K562 (cell line): ENCODE measurements around the gene AQP9. TPM values are rescaled to one million over a fixed set of nuclear protein-coding genes. Genes with fewer than 3 reads are reported as not detected.
A peak's percentile ranks its signal among the peaks of the same experiment; 100 is the strongest.

Experiments used
- ATAC-seq: fragments of 200-7000 bp; cut with Tn5 transposase; 3 replicates; pipeline ENCODE4 v1.9.1; 2020; ENCODE audit warnings: moderate library complexity
- BruUV-seq: library from RNA; stranded (reverse); fragments of 400-500 nt; replicated peaks from 2 replicates; lab custom pipeline; 2021; lab: Mats Ljungman, UMichigan
- CTCF ChIA-PET: fragments of 300-600 bp; formaldehyde crosslinking; extraction: SDS; loops from one replicate; lab custom pipeline; 2021; ENCODE audit warnings: low intra/inter-chr PET ratio; lab: Yijun Ruan, JAX
- POLR2A ChIA-PET: fragments of 300-600, 350-650 bp; sonication (Branson Sonifier 250); formaldehyde crosslinking; extraction: SDS; loops from one replicate; lab custom pipeline; 2021; ENCODE audit warnings: antibody characterized with exemption, inconsistent platforms; lab: Yijun Ruan, JAX
- DNase-seq, 4 experiments: peaks; one replicate each; pipeline versions ENCODE4 v3.0.0 to v3.0.0-alpha.2; 2011 to 2018; ENCODE audit warnings: low spot score in 3 of 4, mixed read lengths in 3 of 4; ENCODE audit errors: extremely low read depth in 1 of 4
- FAIRE-seq: peaks from 2 replicates; lab custom pipeline; 2011; peaks lifted over from hg19 to GRCh38; lab: Jason Lieb, UNC
- H2AFZ ChIP-seq: 2 replicates; pipeline ENCODE4 v1.6.0; 2011; ENCODE audit warnings: low read depth, low read length, control low read depth, inconsistent platforms
- H3K27ac ChIP-seq: fragments of 200-600 bp; 3 replicates; pipeline ENCODE4 v1.8.0; 2011; ENCODE audit warnings: low read depth, mild to moderate bottlenecking, control low read depth, inconsistent platforms, low read length, moderate library complexity, mixed read lengths; ENCODE audit errors: extremely low read depth
- H3K27me3 ChIP-seq, 2 experiments: fragments of 300-600 bp in 1 of 2; 2 replicates in 1 of 2; 3 replicates in 1 of 2; pipeline versions ENCODE4 v1.6.0 to v1.8.0; 2011; ENCODE audit warnings: inconsistent platforms in 2 of 2, low read length in 2 of 2, mild to moderate bottlenecking in 1 of 2, mixed read lengths in 1 of 2, moderate library complexity in 1 of 2; ENCODE audit not compliant: control insufficient read depth in 2 of 2, insufficient read depth in 2 of 2
- H3K36me3 ChIP-seq: fragments of 300-600 bp; 3 replicates; pipeline ENCODE4 v1.8.0; 2011; ENCODE audit warnings: mild to moderate bottlenecking, low read length, inconsistent platforms; ENCODE audit not compliant: control insufficient read depth, insufficient read depth
- H3K4me1 ChIP-seq, 2 experiments: fragments of 200-600 bp in 1 of 2; replicated peaks in 1 of 2; 2 replicates in 1 of 2; 3 replicates in 1 of 2; pipeline versions ENCODE4 v1.5.1 to v1.8.0; 2011; ENCODE audit warnings: inconsistent platforms in 2 of 2, low read length in 2 of 2, mild to moderate bottlenecking in 1 of 2, mixed read lengths in 1 of 2, moderate library complexity in 1 of 2; ENCODE audit not compliant: control insufficient read depth in 2 of 2, insufficient read depth in 2 of 2
- H3K4me2 ChIP-seq: 2 replicates; pipeline ENCODE4 v1.6.1; 2011; ENCODE audit warnings: low read length, control low read depth, inconsistent platforms, mixed read lengths; ENCODE audit not compliant: insufficient read depth
- H3K4me3 ChIP-seq: fragments of 200-600 bp; sonication (generic), shearing (Covaris generic); 2 replicates; pipeline ENCODE4 v1.5.1; 2016; ENCODE audit warnings: control low read depth, inconsistent platforms
- H3K79me2 ChIP-seq: fragments of 200-600 bp; 3 replicates; pipeline ENCODE4 v1.8.0; 2011; ENCODE audit warnings: low read length, inconsistent platforms; ENCODE audit not compliant: control insufficient read depth, insufficient read depth
- H3K9ac ChIP-seq, 2 experiments: 2 replicates each; pipeline versions ENCODE4 v1.6.0 to v1.6.1; 2011; ENCODE audit warnings: low read depth in 2 of 2, low read length in 2 of 2, control low read depth in 1 of 2, inconsistent platforms in 1 of 2, mild to moderate bottlenecking in 1 of 2, mixed read lengths in 1 of 2; ENCODE audit not compliant: insufficient read depth in 1 of 2
- H3K9me1 ChIP-seq: one replicate; pipeline ENCODE4 v1.6.0; 2011; ENCODE audit warnings: inconsistent platforms, mild to moderate bottlenecking, low read length, moderate library complexity; ENCODE audit not compliant: control insufficient read depth, insufficient read depth
- H3K9me3 ChIP-seq: replicated peaks from 2 replicates; pipeline ENCODE4 v1.5.1; 2011; ENCODE audit warnings: low read depth, low read length, inconsistent platforms; ENCODE audit not compliant: control insufficient read depth, insufficient read depth
- H4K20me1 ChIP-seq: replicated peaks from 2 replicates; pipeline ENCODE4 v1.6.1; 2011; ENCODE audit warnings: low read length, inconsistent platforms, mixed read lengths; ENCODE audit not compliant: control insufficient read depth, insufficient read depth
- ETV5 ChIP-seq: sonication (generic); formaldehyde crosslinking; IDR thresholded peaks from 2 replicates; pipeline ENCODE4 v1.4.0; 2020; ENCODE audit warnings: low read depth, mild to moderate bottlenecking, missing genetic modification reagents
- HMGN3 ChIP-seq: IDR thresholded peaks from 2 replicates; pipeline ENCODE4 v1.6.1; 2011; ENCODE audit warnings: borderline replicate concordance, low read depth, mild to moderate bottlenecking, mixed read lengths, low read length; ENCODE audit not compliant: insufficient read length; ENCODE audit errors: extremely low read depth
- WGBS: fragments of 100-300 bp; shearing (Covaris generic); methylation state at CpG from one replicate; pipeline ENCODE4 v1.1.6; 2016; ENCODE audit warnings: low coverage, mixed read lengths; ENCODE audit not compliant: insufficient coverage; ENCODE audit errors: missing lambda C conversion rate; 5-methylcytosine and 5-hydroxymethylcytosine counted together
- in situ Hi-C: fragments of 300-500 bp; cut with MboI; formaldehyde crosslinking; loops from 4 replicates; pipeline ENCODE4 v1.15.0; 2018; ENCODE audit warnings: inconsistent platforms, mixed read lengths
- intact Hi-C: fragments of 100-400 bp; cut with micrococcal nuclease; formaldehyde crosslinking; loops from 2 replicates; pipeline ENCODE4 v1.14.2; 2022
- polyA plus RNA-seq, 8 experiments: library from polyadenylated mRNA; depleted of rRNA in 4 of 8; stranded (reverse) in 5 of 8; unstranded in 3 of 8; fragments of >200 nt; fragmentation: Nextera tagmentation in 2 of 8; fragmentation: Illumina TruSeq in 1 of 8; extraction: Ambion mirVana in 2 of 8; extraction: Trizol in 1 of 8; gene quantifications; 2 replicates each; pipeline versions ENCODE4 v1.2.1 to v1.2.3, GENCODE V29; 2011 to 2014; ENCODE audit warnings: inconsistent platforms in 1 of 8, missing spikeins in 1 of 8
- total RNA-seq, 7 experiments: library from RNA; depleted of rRNA in 6 of 7; stranded (reverse); fragments of >200 nt in 6 of 7; fragmentation: Illumina TruSeq in 2 of 7; extraction: Trizol in 2 of 7; gene quantifications; 2 replicates each; pipeline versions ENCODE4 v1.2.1 to v1.2.3, GENCODE V29; 2011 to 2021; ENCODE audit warnings: low replicate concordance in 1 of 7
- TF ChIP-seq, protein P1 (sequence below), 3 experiments: IDR thresholded peaks in 2 of 3; conservative IDR thresholded peaks in 1 of 3; 2 replicates each; pipeline ENCODE4 v1.5.1; 2011 to 2012; ENCODE audit warnings: low read length in 3 of 3, mild to moderate bottlenecking in 3 of 3, control low read depth in 2 of 3, improper control_type of control experiment in 1 of 3, inconsistent platforms in 1 of 3, low read depth in 1 of 3, mixed read lengths in 1 of 3, moderate library complexity in 1 of 3; ENCODE audit not compliant: insufficient read depth in 2 of 3

AQP9 gene
- total and polyA plus RNA-seq, 9 of the 15 experiments (the other 6 are each of a cell fraction or from before 2014, with no cell fraction given): 0.04 to 0.33 (median 0.07) TPM; not detected in 4

DNA sequence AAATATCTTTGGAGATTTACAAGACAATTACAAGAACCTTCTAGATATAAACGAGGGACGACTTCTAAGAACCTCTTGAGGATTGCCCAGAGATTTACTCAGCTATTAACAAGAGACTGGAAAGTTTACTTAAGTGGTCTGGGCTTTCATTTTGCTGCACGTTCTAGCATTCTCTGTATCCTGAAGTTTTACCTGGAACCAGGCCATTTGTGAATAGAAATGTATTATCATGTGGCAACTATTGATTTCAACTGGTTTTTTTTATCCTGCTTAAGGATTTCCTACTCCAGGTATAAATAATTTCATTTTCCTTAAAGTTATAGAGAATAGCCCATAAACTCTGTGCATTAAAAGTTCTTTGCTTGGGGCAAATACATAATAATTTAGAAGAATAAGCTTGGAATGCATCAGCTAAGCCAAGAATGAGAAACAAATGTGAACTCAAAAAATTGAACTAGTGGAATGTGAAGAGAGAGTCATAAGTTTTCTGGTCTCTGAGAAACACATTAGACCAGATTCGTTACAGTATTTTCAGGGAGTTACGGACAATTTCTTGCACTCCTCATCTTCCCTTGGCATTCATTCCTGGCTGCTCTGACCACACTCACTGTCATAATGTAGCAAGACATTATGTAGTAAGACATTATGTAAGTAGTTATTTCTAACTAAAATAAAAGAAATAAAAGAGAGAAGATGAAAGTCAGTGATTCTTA is 1.3 kb downstream of the AQP9 start:
- Histone ChIP-seq H3K36me3 (no peaks in the 10 kb centered on the region), H3K79me2 (no peaks in the 10 kb centered on the region), H3K4me1 (peaks cover 0 to 32% of the 10 kb centered on the region in 2 experiments; a peak in 2 of 5 replicates), H3K27ac (no peak overlapping the region), H3K9ac (no peak overlapping the region), H3K27me3 (no peaks in the 10 kb centered on the region), H3K9me1 (no peaks in the 10 kb centered on the region), H3K4me3 (no peak overlapping the region)
- ATAC-seq (no peak), FAIRE-seq (no peak), DNase-seq (no peak)
- in situ Hi-C loops: no loop called here
- CTCF ChIA-PET: no interaction called here
- TF ChIP-seq, protein P1, sequence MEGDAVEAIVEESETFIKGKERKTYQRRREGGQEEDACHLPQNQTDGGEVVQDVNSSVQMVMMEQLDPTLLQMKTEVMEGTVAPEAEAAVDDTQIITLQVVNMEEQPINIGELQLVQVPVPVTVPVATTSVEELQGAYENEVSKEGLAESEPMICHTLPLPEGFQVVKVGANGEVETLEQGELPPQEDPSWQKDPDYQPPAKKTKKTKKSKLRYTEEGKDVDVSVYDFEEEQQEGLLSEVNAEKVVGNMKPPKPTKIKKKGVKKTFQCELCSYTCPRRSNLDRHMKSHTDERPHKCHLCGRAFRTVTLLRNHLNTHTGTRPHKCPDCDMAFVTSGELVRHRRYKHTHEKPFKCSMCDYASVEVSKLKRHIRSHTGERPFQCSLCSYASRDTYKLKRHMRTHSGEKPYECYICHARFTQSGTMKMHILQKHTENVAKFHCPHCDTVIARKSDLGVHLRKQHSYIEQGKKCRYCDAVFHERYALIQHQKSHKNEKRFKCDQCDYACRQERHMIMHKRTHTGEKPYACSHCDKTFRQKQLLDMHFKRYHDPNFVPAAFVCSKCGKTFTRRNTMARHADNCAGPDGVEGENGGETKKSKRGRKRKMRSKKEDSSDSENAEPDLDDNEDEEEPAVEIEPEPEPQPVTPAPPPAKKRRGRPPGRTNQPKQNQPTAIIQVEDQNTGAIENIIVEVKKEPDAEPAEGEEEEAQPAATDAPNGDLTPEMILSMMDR (IDR thresholded peaks at IDR 0.05 in 2 of 3, conservative IDR thresholded peaks at IDR 0.05 in 1 of 3; ENCODE audit: insufficient read depth in 2 of 3, low read depth in 1 of 3, low read length in 3 of 3): no peak
- TF ChIP-seq HMGN3: no peak
- TF ChIP-seq ETV5 (CRISPR knock-in tag): no peak
- TF ChIP-seq, all 486 proteins: peak for 0
- intact Hi-C loops: no loop called here
- no peaks in the 10 kb centered on the region for H3K9me3 ChIP-seq
- no TSS peak for BruUV-seq
- POLR2A ChIA-PET: no interaction called here
- H3K4me2 ChIP-seq: no peak overlapping the region
- H4K20me1 ChIP-seq: no peaks in the 10 kb centered on the region
- peak overlapping the region; percentile 6; the same call in 1 of the 2 replicates for H2AFZ ChIP-seq
- 58% methylated on average over 5 of the region's 5 CpGs for WGBS
